HG03457 (cell line): Measurements from ENCODE around the gene ERP44.

Source experiments
- ATAC-seq: cut with Tn5 transposase; IDR thresholded peaks from one replicate; pipeline ENCODE4 v1.9.1; 2021; ENCODE audit warnings: moderate number of reproducible peaks; ENCODE audit not compliant: unreplicated experiment

ERP44 gene

GRCh38 chr9:99953861-99954507 lies 144.8 kb downstream of the ERP44 start:
- no peak for ATAC-seq

- ATAC-seq: no peak
Measured at GRCh38 chr9:99948896-99949295, 149.9 kb downstream of the ERP44 start.

GRCh38 chr9:99948482-99948881 lies 150.3 kb downstream of the ERP44 start:
- no peak for ATAC-seq

- no peak for ATAC-seq
Measured at GRCh38 chr9:99947395-99947794, 151.4 kb downstream of the ERP44 start.

- ATAC-seq: no peak
Measured at GRCh38 chr9:99936947-99937587, 161.7 kb downstream of the ERP44 start.

GRCh38 chr9:99931155-99931840 lies 167.5 kb downstream of the ERP44 start:
- ATAC-seq: no peak

- ATAC-seq: no peak
Measured at GRCh38 chr9:99929652-99930051, 169.1 kb downstream of the ERP44 start.
